Thoracic aorta endothelial cell (primary cell): Measurements from ENCODE around the gene OR52N5. TPM values are rescaled to one million over a fixed set of nuclear protein-coding genes. Genes with fewer than 3 reads are reported as not detected.

Experiments used
- total RNA-seq: library from RNA; depleted of rRNA; stranded (reverse); fragments of >200 nt; gene quantifications from 2 replicates; pipeline ENCODE4 v1.2.3, GENCODE V29; 2012

The OR52N5 gene
- total RNA-seq: 0.07 TPM in 1 of 2 replicates, not detected in the other

GRCh38 chr11:5783255-5783654 is at the start of gene OR52N5:
Gene OR52N5 (minus strand): TSS chr11:5783355. CDS start chr11:5778634, 4,721 bp downstream.

DNA sequence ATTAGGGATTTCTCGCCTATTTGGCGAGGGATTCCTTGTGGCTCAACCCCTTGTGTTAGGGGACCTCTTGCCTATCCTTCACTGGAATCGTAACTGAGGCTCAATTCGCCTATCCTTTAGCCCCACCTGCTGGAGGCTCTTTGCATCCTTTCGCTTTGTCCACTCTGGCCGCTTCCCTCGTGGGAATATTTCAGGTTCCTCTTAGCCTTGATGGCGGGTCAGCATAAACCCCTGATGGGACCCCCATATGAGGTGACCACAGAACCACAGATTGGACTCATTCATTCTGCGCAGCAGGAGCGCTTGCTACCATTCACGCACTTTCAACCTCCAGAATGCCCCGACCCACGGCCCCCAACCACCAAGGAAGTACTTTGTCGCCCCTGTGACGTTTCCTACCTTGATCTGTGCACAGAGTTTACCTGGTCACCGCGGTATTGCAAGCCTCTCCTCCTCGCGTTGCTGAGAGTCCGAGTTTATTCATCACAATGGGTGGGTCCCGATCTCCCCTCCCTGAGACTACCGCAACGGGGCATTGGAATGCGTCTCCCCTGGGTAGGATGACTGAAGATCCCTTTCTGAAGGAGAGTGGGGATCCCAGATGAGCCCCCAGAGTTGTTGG is 25.5 kb upstream of the OR52N5 start, which contains the start of gene OR52N2:
TSS of gene OR52N2 (plus strand) at position 425 of the 622 bp plus-strand sequence. CDS start 11,412 bp downstream, outside the sequence.

GRCh38 chr11:5791165-5791564 is 8.0 kb upstream of the OR52N5 start, which contains the start of gene OR52N1:
Gene OR52N1 (minus strand): TSS chr11:5791265. CDS start chr11:5788816, 2,449 bp downstream.

GRCh38 chr11:5753943-5754342 is 29.2 kb downstream of the OR52N5 start, which contains the start of gene OR52N4:
Gene OR52N4 (plus strand): TSS chr11:5754243. CDS start chr11:5754741, 498 bp downstream.

DNA sequence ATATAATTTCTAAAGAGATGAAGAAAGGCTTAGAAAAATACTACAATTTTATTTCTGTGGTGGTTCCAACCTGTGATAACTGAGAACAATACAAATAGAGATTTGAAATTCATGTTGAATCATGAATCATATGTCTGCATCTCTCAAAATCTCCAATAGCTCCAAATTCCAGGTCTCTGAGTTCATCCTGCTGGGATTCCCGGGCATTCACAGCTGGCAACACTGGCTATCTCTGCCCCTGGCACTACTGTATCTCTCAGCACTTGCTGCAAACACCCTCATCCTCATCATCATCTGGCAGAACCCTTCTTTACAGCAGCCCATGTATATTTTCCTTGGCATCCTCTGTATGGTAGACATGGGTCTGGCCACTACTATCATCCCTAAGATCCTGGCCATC is 46.8 kb downstream of the OR52N5 start, which contains the start of gene OR56B1:
TSS of gene OR56B1 (plus strand) at position 53 of the 400 bp plus-strand sequence. CDS start at position 122, 69 bp downstream.

Other genes with a start within 250 kb of the OR52N5 start
- gene OR52H1, start 234.8 kb downstream of the OR52N5 start, total RNA-seq: 0.22 TPM in 1 of 2 replicates, not detected in the other
- not detected in 2 replicates for gene OR52B6, start 202.5 kb downstream of the OR52N5 start, total RNA-seq
- 0.66 and 2.6 TPM in 2 replicates for gene TRIM6, start 186.7 kb downstream of the OR52N5 start, total RNA-seq
- 8.0 and 10.6 TPM in 2 replicates for gene TRIM34, start 158.4 kb downstream of the OR52N5 start, total RNA-seq
- gene TRIM5, start 98.3 kb downstream of the OR52N5 start, total RNA-seq: 71.9 and 92.7 TPM in 2 replicates
- 114 and 115 TPM in 2 replicates for gene TRIM22, start 93.6 kb downstream of the OR52N5 start, total RNA-seq
- gene OR56B1, start 46.9 kb downstream of the OR52N5 start, total RNA-seq: not detected in 2 replicates
- gene OR52N4, start 29.1 kb downstream of the OR52N5 start, total RNA-seq: not detected in 2 replicates
- not detected in 2 replicates for gene OR52N1, start 7.9 kb upstream of the OR52N5 start, total RNA-seq
- not detected in 2 replicates for gene OR52N2, start 25.6 kb upstream of the OR52N5 start, total RNA-seq
- not detected in 2 replicates for gene OR52E6, start 58.5 kb upstream of the OR52N5 start, total RNA-seq
- gene OR52E8, start 74.3 kb upstream of the OR52N5 start, total RNA-seq: not detected in 2 replicates
- gene OR52E4, start 97.3 kb upstream of the OR52N5 start, total RNA-seq: not detected in 2 replicates
- gene OR52E5, start 109.9 kb upstream of the OR52N5 start, total RNA-seq: not detected in 2 replicates
- gene OR56A3, start 158.9 kb upstream of the OR52N5 start, total RNA-seq: not detected in 2 replicates
- gene OR56A5, start 185.1 kb upstream of the OR52N5 start, total RNA-seq: not detected in 2 replicates
- not detected in 2 replicates for gene OR52L1, start 203.6 kb upstream of the OR52N5 start, total RNA-seq
- gene OR56A4, start 223.6 kb upstream of the OR52N5 start, total RNA-seq: not detected in 2 replicates
- gene OR56A1, start 247.4 kb upstream of the OR52N5 start, total RNA-seq: under 0.01 TPM in 1 of 2 replicates, not detected in the other